HCT116 (cell line): ENCODE data around the gene PLEKHM3. TPM values are rescaled to one million over a fixed set of nuclear protein-coding genes. Genes with fewer than 3 reads are reported as not detected.

Experiments
- ATAC-seq: fragments of 200-7000 bp; cut with Tn5 transposase; 2 replicates; pipeline ENCODE4 v1.9.1; 2020; ENCODE audit warnings: mild to moderate bottlenecking, moderate library complexity
- BruUV-seq: library from RNA; stranded (reverse); fragments of 400-500 nt; replicated peaks from 2 replicates; lab custom pipeline; 2021; lab: Mats Ljungman, UMichigan
- CTCF ChIA-PET: fragments of 300-600 bp; sonication (Branson Sonifier 250); formaldehyde crosslinking; loops from one replicate; lab custom pipeline; 2021; ENCODE audit warnings: antibody characterized with exemption; lab: Charles Lee
- POLR2A ChIA-PET: fragments of 300-600, 350-600 bp; sonication (Branson Sonifier 250); formaldehyde crosslinking; loops from one replicate; lab custom pipeline; 2021; ENCODE audit warnings: antibody characterized with exemption; lab: Charles Lee
- RAD21 ChIA-PET, 2 experiments: fragments of 300-600 bp; sonication (Branson Sonifier 250); formaldehyde crosslinking; loops; one replicate each; lab custom pipeline; 2023; ENCODE audit warnings: low total read pairs in 2 of 2; ENCODE audit not compliant: uncharacterized antibody in 2 of 2, unreplicated experiment in 2 of 2, low non-redundant PET in 1 of 2; lab: Charles Lee
- DNase-seq: peaks from one replicate; pipeline ENCODE4 v3.0.0-alpha.2; 2010; ENCODE audit warnings: low read depth, low spot score
- H2AFZ ChIP-seq: fragments of 200-600 bp; shearing (Covaris generic), sonication (generic); 2 replicates; pipeline ENCODE4 v1.6.1; 2017; ENCODE audit warnings: low read depth, mixed run types, mixed read lengths, antibody characterized with exemption, low read length; ENCODE audit not compliant: poor library complexity, severe bottlenecking
- H3K27ac ChIP-seq: 2 replicates; pipeline ENCODE4 v1.5.1; 2012; ENCODE audit warnings: low read depth, low read length
- H3K27me3 ChIP-seq: fragments of 200-600 bp; sonication (generic); 2 replicates; pipeline ENCODE4 v1.6.1; 2016; ENCODE audit warnings: mixed run types, low read length, mixed read lengths; ENCODE audit not compliant: insufficient read depth
- H3K36me3 ChIP-seq, 2 experiments: fragments of 200-500 bp in 1 of 2; fragments of 200-600 bp in 1 of 2; sonication (Bioruptor generic) in 1 of 2; sonication (generic) in 1 of 2; 2 replicates each; pipeline versions ENCODE4 v1.5.1 to v1.6.1; 2014 to 2016; ENCODE audit warnings: low read length in 2 of 2, inconsistent platforms in 1 of 2, mixed read lengths in 1 of 2, mixed run types in 1 of 2; ENCODE audit not compliant: insufficient read depth in 2 of 2, control insufficient read depth in 1 of 2
- H3K4me1 ChIP-seq, 2 experiments: fragments of 200-600 bp in 1 of 2; sonication (generic) in 1 of 2; 2 replicates each; pipeline versions ENCODE4 v1.5.1 to v1.6.1; 2012 to 2017; ENCODE audit warnings: low read length in 2 of 2, inconsistent platforms in 1 of 2, mild to moderate bottlenecking in 1 of 2, mixed read lengths in 1 of 2, mixed run types in 1 of 2, moderate library complexity in 1 of 2; ENCODE audit not compliant: insufficient read depth in 2 of 2, control insufficient read depth in 1 of 2
- H3K4me2 ChIP-seq: fragments of 200-600 bp; sonication (generic); 2 replicates; pipeline ENCODE4 v1.6.1; 2017; ENCODE audit warnings: mixed run types, low read length, mixed read lengths
- H3K4me3 ChIP-seq, 2 experiments: fragments of 200-600 bp in 1 of 2; sonication (generic) in 1 of 2; replicated peaks in 1 of 2; 2 replicates each; pipeline ENCODE4 v1.5.1; 2011 to 2016; ENCODE audit warnings: low read length in 2 of 2, control low read depth in 1 of 2, low read depth in 1 of 2, mild to moderate bottlenecking in 1 of 2, mixed read lengths in 1 of 2, mixed run types in 1 of 2
- H3K79me2 ChIP-seq: fragments of 200-600 bp; sonication (generic); 2 replicates; pipeline ENCODE4 v1.6.1; 2017; ENCODE audit warnings: mild to moderate bottlenecking, mixed run types, low read length, moderate library complexity, mixed read lengths; ENCODE audit not compliant: insufficient read depth
- H3K9ac ChIP-seq: fragments of 200-600 bp; sonication (generic); 2 replicates; pipeline ENCODE4 v1.6.1; 2016; ENCODE audit warnings: low read length, mixed read lengths
- H3K9me2 ChIP-seq: fragments of 200-600 bp; sonication (generic), shearing (Covaris generic); 2 replicates; pipeline ENCODE4 v1.6.1; 2017; ENCODE audit warnings: mixed run types, mild to moderate bottlenecking, moderate library complexity; ENCODE audit not compliant: insufficient read depth
- H3K9me3 ChIP-seq, 2 experiments: fragments of 200-500 bp in 1 of 2; fragments of 200-600 bp in 1 of 2; sonication (Bioruptor generic) in 1 of 2; sonication (generic) in 1 of 2; 2 replicates each; pipeline ENCODE4 v1.6.1; 2014 to 2017; ENCODE audit warnings: low read length in 2 of 2, mixed read lengths in 2 of 2, inconsistent platforms in 1 of 2, low read depth in 1 of 2, mild to moderate bottlenecking in 1 of 2, mixed run types in 1 of 2, moderate library complexity in 1 of 2; ENCODE audit not compliant: control insufficient read depth in 1 of 2, insufficient read depth in 1 of 2
- H4K20me1 ChIP-seq: fragments of 200-600 bp; sonication (generic), shearing (Covaris generic); 2 replicates; pipeline ENCODE4 v1.6.1; 2017; ENCODE audit warnings: mixed run types, mild to moderate bottlenecking, moderate library complexity; ENCODE audit not compliant: insufficient read depth
- ATF3 ChIP-seq: IDR thresholded peaks from 2 replicates; pipeline ENCODE4 v1.6.1; 2012
- CBX3 ChIP-seq: IDR thresholded peaks from 2 replicates; pipeline ENCODE4 v1.6.1; 2012; ENCODE audit warnings: low read depth
- CTCF ChIP-seq, 3 experiments: fragments of 200-600 bp in 1 of 3; sonication (generic) in 1 of 3; IDR thresholded peaks in 2 of 3; conservative IDR thresholded peaks in 1 of 3; 2 replicates each; pipeline ENCODE4 v1.5.1; 2012 to 2017; ENCODE audit warnings: low read depth in 2 of 3, low read length in 2 of 3, antibody characterized with exemption in 1 of 3, borderline replicate concordance in 1 of 3, control low read depth in 1 of 3, mild to moderate bottlenecking in 1 of 3, mixed read lengths in 1 of 3, mixed run types in 1 of 3, moderate library complexity in 1 of 3; ENCODE audit not compliant: insufficient read depth in 1 of 3
- EGR1 ChIP-seq: IDR thresholded peaks from 2 replicates; pipeline ENCODE4 v1.6.1; 2012; ENCODE audit warnings: low read depth
- FOSL1 ChIP-seq: IDR thresholded peaks from 2 replicates; pipeline ENCODE4 v1.6.1; 2012; ENCODE audit warnings: low read depth
- JUND ChIP-seq: IDR thresholded peaks from 2 replicates; pipeline ENCODE4 v1.6.1; 2012
- MAX ChIP-seq: IDR thresholded peaks from 2 replicates; pipeline ENCODE4 v1.6.1; 2012
- POLR2A ChIP-seq: IDR thresholded peaks from 2 replicates; pipeline ENCODE4 v1.7.0; 2011; ENCODE audit warnings: borderline replicate concordance; ENCODE audit not compliant: insufficient read depth, insufficient read length; ENCODE audit errors: extremely low read depth
- POLR2AphosphoS5 ChIP-seq: IDR thresholded peaks from 2 replicates; pipeline ENCODE4 v1.6.1; 2011; ENCODE audit warnings: mild to moderate bottlenecking, low read depth, low read length, moderate library complexity
- RAD21 ChIP-seq: IDR thresholded peaks from 2 replicates; pipeline ENCODE4 v1.6.1; 2012; ENCODE audit warnings: low read depth, mild to moderate bottlenecking
- SIN3A ChIP-seq: IDR thresholded peaks from 2 replicates; pipeline ENCODE4 v1.6.1; 2012; ENCODE audit warnings: low read depth
- SP1 ChIP-seq: IDR thresholded peaks from 2 replicates; pipeline ENCODE4 v1.6.1; 2012; ENCODE audit warnings: low read depth
- SRF ChIP-seq: IDR thresholded peaks from 2 replicates; pipeline ENCODE4 v1.6.1; 2012; ENCODE audit warnings: low read depth
- TCF7L2 ChIP-seq: IDR thresholded peaks from 2 replicates; pipeline ENCODE4 v1.7.0; 2011; ENCODE audit warnings: borderline replicate concordance, inconsistent platforms; ENCODE audit not compliant: insufficient read depth, insufficient read length; ENCODE audit errors: extremely low read depth
- YY1 ChIP-seq: IDR thresholded peaks from 2 replicates; pipeline ENCODE4 v1.6.1; 2011; ENCODE audit warnings: low read length, low read depth, moderate library complexity, mild to moderate bottlenecking; ENCODE audit not compliant: insufficient replicate concordance; ENCODE audit errors: extremely low read depth
- ZBTB33 ChIP-seq: IDR thresholded peaks from 2 replicates; pipeline ENCODE4 v1.6.1; 2011; ENCODE audit warnings: mild to moderate bottlenecking, low read length, moderate library complexity; ENCODE audit not compliant: insufficient replicate concordance; ENCODE audit errors: extremely low read depth
- intact Hi-C: fragments of 100-400 bp; cut with micrococcal nuclease; formaldehyde crosslinking; loops from 2 replicates; pipeline ENCODE4 v1.10.0; 2022
- total RNA-seq: library from RNA; stranded (reverse); gene quantifications from one replicate; pipeline ENCODE4 v1.2.1, GENCODE V29; 2021; ENCODE audit not compliant: unreplicated experiment

The PLEKHM3 gene
- total RNA-seq, 1 experiment from 2014 or later, result 6.3 TPM

- ATAC-seq, result no peak
Observed at GRCh38 chr2:207847807-207848544, 177.4 kb downstream of the PLEKHM3 start.

More at GRCh38 chr2:207847807-207848544, 177.4 kb downstream of the PLEKHM3 start:
- Histone ChIP-seq H3K4me2 (no peak overlapping the region), H3K79me2 (no peaks in the 10 kb centered on the region), H3K9ac (no peak overlapping the region), H3K9me3 (no peaks in the 10 kb centered on the region), H3K4me1 (peaks cover 0 to 15% of the 10 kb centered on the region in 2 experiments; a peak in 1 of 4 replicates), H3K36me3 (no peaks in the 10 kb centered on the region), H4K20me1 (no peaks in the 10 kb centered on the region), H3K27me3 (no peaks in the 10 kb centered on the region), H2AFZ (no peak overlapping the region), H3K9me2 (no peaks in the 10 kb centered on the region), H3K4me3 (no peak overlapping the region), H3K27ac (no peak overlapping the region)
- no peak for TF ChIP-seq POLR2AphosphoS5
- no peak for TF ChIP-seq EGR1
- TF ChIP-seq SP1, result no peak
- TF ChIP-seq CTCF (IDR thresholded peaks at IDR 0.05 in 2 of 3, conservative IDR thresholded peaks at IDR 0.05 in 1 of 3; ENCODE audit: borderline replicate concordance in 1 of 3, insufficient read depth in 1 of 3, low read depth in 2 of 3, low read length in 2 of 3), result no peak
- no peak for TF ChIP-seq ATF3
- TF ChIP-seq FOSL1, result no peak
- no peak for TF ChIP-seq MAX
- TF ChIP-seq CBX3, result no peak
- TF ChIP-seq ZBTB33, result no peak
- no peak for TF ChIP-seq POLR2A
- TF ChIP-seq SRF, result no peak
- no peak for TF ChIP-seq SIN3A
- TF ChIP-seq RAD21, result no peak
- TF ChIP-seq JUND, result no peak
- no peak for TF ChIP-seq YY1
- no peak for TF ChIP-seq TCF7L2
- intact Hi-C loops, result no loop called here
- DNase-seq, result no peak
- RAD21 ChIA-PET, result no interaction called here
- POLR2A ChIA-PET, result no interaction called here
- CTCF ChIA-PET, result no interaction called here
- BruUV-seq, result no TSS peak
